ENCODE data around the gene PLCB1. TPM values are rescaled to one million over a fixed set of nuclear protein-coding genes. Genes with fewer than 3 reads are reported as not detected.

PLCB1 gene
- total and polyA plus RNA-seq, 2 experiments from 2014 or later = 14.9 to 20.7 TPM

GRCh38 chr20:8526610-8527009 lies 394.5 kb downstream of the PLCB1 start:
- peaks cover 12% of the 10 kb centered on the region for H3K4me1 Mint-ChIP-seq
- no peaks in the 10 kb centered on the region for H3K36me3 Mint-ChIP-seq (ENCODE audit: low read depth)
- no peaks in the 10 kb centered on the region for H3K79me2 ChIP-seq (replicated peaks; ENCODE audit: insufficient read depth)
- H3K4me3 Mint-ChIP-seq = no peak overlapping the region
- no peak overlapping the region for H3K27ac Mint-ChIP-seq
- H3K27ac ChIP-seq (ENCODE audit: low read depth) = no peak overlapping the region
- no peak for TF ChIP-seq EZH2 (IDR thresholded peaks at IDR 0.05; ENCODE audit: low read depth, unreplicated experiment)
- TF ChIP-seq ZNF331 (CRISPR knock-in tag; IDR thresholded peaks at IDR 0.05; ENCODE audit: low read depth) = no peak
- no peak for TF ChIP-seq EZH2phosphoT487 (IDR thresholded peaks at IDR 0.05; ENCODE audit: unreplicated experiment)
- TF ChIP-seq ZNF114 (CRISPR knock-in tag; IDR thresholded peaks at IDR 0.05) = no peak
- TF ChIP-seq, protein P1, sequence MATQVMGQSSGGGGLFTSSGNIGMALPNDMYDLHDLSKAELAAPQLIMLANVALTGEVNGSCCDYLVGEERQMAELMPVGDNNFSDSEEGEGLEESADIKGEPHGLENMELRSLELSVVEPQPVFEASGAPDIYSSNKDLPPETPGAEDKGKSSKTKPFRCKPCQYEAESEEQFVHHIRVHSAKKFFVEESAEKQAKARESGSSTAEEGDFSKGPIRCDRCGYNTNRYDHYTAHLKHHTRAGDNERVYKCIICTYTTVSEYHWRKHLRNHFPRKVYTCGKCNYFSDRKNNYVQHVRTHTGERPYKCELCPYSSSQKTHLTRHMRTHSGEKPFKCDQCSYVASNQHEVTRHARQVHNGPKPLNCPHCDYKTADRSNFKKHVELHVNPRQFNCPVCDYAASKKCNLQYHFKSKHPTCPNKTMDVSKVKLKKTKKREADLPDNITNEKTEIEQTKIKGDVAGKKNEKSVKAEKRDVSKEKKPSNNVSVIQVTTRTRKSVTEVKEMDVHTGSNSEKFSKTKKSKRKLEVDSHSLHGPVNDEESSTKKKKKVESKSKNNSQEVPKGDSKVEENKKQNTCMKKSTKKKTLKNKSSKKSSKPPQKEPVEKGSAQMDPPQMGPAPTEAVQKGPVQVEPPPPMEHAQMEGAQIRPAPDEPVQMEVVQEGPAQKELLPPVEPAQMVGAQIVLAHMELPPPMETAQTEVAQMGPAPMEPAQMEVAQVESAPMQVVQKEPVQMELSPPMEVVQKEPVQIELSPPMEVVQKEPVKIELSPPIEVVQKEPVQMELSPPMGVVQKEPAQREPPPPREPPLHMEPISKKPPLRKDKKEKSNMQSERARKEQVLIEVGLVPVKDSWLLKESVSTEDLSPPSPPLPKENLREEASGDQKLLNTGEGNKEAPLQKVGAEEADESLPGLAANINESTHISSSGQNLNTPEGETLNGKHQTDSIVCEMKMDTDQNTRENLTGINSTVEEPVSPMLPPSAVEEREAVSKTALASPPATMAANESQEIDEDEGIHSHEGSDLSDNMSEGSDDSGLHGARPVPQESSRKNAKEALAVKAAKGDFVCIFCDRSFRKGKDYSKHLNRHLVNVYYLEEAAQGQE (IDR thresholded peaks at IDR 0.05; ENCODE audit: unreplicated experiment) = no peak
- no peak for TF ChIP-seq POLR2AphosphoS5 (IDR thresholded peaks at IDR 0.05; ENCODE audit: low read depth)
- TF ChIP-seq STAT1 (IDR thresholded peaks at IDR 0.05; ENCODE audit: unreplicated experiment) = no peak
- TF ChIP-seq, protein P2, sequence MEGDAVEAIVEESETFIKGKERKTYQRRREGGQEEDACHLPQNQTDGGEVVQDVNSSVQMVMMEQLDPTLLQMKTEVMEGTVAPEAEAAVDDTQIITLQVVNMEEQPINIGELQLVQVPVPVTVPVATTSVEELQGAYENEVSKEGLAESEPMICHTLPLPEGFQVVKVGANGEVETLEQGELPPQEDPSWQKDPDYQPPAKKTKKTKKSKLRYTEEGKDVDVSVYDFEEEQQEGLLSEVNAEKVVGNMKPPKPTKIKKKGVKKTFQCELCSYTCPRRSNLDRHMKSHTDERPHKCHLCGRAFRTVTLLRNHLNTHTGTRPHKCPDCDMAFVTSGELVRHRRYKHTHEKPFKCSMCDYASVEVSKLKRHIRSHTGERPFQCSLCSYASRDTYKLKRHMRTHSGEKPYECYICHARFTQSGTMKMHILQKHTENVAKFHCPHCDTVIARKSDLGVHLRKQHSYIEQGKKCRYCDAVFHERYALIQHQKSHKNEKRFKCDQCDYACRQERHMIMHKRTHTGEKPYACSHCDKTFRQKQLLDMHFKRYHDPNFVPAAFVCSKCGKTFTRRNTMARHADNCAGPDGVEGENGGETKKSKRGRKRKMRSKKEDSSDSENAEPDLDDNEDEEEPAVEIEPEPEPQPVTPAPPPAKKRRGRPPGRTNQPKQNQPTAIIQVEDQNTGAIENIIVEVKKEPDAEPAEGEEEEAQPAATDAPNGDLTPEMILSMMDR (conservative IDR thresholded peaks at IDR 0.05; ENCODE audit: low read depth in 2 of 2) = no peak
- no peak for TF ChIP-seq JUNB (IDR thresholded peaks at IDR 0.05; ENCODE audit: unreplicated experiment)
- TF ChIP-seq NANOG (IDR thresholded peaks at IDR 0.05; ENCODE audit: borderline replicate concordance) = no peak
- TF ChIP-seq, protein P3, sequence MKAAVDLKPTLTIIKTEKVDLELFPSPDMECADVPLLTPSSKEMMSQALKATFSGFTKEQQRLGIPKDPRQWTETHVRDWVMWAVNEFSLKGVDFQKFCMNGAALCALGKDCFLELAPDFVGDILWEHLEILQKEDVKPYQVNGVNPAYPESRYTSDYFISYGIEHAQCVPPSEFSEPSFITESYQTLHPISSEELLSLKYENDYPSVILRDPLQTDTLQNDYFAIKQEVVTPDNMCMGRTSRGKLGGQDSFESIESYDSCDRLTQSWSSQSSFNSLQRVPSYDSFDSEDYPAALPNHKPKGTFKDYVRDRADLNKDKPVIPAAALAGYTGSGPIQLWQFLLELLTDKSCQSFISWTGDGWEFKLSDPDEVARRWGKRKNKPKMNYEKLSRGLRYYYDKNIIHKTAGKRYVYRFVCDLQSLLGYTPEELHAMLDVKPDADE (IDR thresholded peaks at IDR 0.05) = no peak
- no peak for TF ChIP-seq CREB1 (CRISPR knock-in tag; IDR thresholded peaks at IDR 0.05; ENCODE audit: low read depth)
- no peak for TF ChIP-seq ZNF462 (CRISPR knock-in tag; IDR thresholded peaks at IDR 0.05)
- H3K27me3 Mint-ChIP-seq (ENCODE audit: insufficient read depth, low read depth, poor library complexity) = no peaks in the 10 kb centered on the region
- H3F3A ChIP-seq (replicated peaks; ENCODE audit: low read depth) = no peaks in the 10 kb centered on the region
- H3K27me3 ChIP-seq (ENCODE audit: insufficient read depth) = no peaks in the 10 kb centered on the region
- H3K36me3 ChIP-seq (ENCODE audit: insufficient read depth) = no peaks in the 10 kb centered on the region
- no peaks in the 10 kb centered on the region for H3K9me2 ChIP-seq (ENCODE audit: insufficient read depth)
- no peak overlapping the region for H3K4me2 ChIP-seq
- peaks cover 13% of the 10 kb centered on the region for H3K4me1 ChIP-seq (ENCODE audit: insufficient read depth)
- H2AFZ ChIP-seq = no peak overlapping the region
- ATAC-seq (no peak), DNase-seq (ENCODE audit: low spot score) (no peak)
- no peak overlapping the region for H3K4me3 ChIP-seq
- H3K9me3 Mint-ChIP-seq = no peaks in the 10 kb centered on the region
- no peaks in the 10 kb centered on the region for H4K20me1 ChIP-seq (replicated peaks; ENCODE audit: insufficient read depth)
